Activated CD4-positive, alpha-beta T cell treated with anti-CD3 and anti-CD28 coated beads, Interleukin-2, amount 50 U/mL, for 4 hours (primary cell): ENCODE results near the gene CCDC57.

Experiments used
- DNase-seq, 2 experiments: peaks; one replicate each; pipeline ENCODE4 v3.0.0-alpha.2; 2020

CCDC57 gene

GRCh38 chr17:82089723-82090548, 122.7 kb downstream of the CCDC57 start:
- DNase-seq: no peak

- DNase-seq: no peak
These were observed 123.6 kb downstream of the CCDC57 start for GRCh38 chr17:82088838-82089722.

GRCh38 chr17:82087961-82088837, 124.4 kb downstream of the CCDC57 start:
- no peak for DNase-seq

DNA sequence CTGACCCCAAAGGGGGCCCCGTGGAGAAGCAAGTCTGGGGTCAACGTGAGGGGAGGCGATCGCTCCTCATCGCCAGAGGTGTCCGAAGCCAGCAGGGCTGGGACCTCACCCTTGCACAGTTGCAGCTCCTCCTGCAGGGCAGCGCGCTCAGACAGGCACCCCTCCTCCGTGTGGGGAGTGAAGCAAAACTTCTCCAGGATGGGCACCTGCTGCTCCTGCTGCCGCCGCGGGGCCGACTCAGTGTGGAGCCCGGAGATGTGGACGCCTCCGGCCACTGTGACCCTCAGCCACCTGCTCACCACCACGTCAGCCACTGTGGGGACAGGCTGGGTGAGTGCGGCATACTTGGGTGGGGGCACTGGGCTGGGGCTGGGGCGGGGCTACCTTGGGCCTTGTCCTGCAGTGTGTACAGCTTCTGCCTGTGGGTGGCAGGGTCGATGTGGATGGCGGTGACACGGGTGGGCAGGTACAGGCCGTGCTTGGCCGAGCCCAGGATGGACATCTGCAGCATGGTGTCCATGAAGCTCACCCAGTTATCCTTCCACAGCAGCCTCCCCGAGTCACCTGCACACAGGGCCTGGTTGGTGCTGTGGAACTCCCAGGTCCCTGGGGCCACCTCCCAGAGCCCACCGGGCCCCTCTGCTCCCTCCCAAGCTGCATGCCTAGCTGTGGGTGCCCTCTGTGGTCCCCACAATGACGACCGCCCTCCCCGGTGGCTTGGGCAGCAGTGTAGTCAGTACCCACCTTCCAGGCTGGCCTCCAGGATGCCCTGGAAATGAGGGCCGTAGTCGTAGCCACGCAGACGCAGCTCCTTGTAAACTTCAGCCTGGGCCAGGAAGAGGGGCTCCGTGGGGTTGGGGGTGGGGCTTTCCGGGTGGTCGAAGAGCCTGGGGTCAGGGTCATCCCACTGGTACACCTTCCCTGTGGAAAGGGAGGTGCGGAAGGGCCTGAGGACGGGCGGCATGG, 125.4 kb downstream of the CCDC57 start:
- DNase-seq: no peak

- no peak for DNase-seq
These were observed 126.5 kb downstream of the CCDC57 start for GRCh38 chr17:82085931-82086764.

GRCh38 chr17:82085031-82085861, 127.4 kb downstream of the CCDC57 start:
- DNase-seq: no peak

GRCh38 chr17:82084373-82085030, 128.1 kb downstream of the CCDC57 start:
- DNase-seq: no peak

DNA sequence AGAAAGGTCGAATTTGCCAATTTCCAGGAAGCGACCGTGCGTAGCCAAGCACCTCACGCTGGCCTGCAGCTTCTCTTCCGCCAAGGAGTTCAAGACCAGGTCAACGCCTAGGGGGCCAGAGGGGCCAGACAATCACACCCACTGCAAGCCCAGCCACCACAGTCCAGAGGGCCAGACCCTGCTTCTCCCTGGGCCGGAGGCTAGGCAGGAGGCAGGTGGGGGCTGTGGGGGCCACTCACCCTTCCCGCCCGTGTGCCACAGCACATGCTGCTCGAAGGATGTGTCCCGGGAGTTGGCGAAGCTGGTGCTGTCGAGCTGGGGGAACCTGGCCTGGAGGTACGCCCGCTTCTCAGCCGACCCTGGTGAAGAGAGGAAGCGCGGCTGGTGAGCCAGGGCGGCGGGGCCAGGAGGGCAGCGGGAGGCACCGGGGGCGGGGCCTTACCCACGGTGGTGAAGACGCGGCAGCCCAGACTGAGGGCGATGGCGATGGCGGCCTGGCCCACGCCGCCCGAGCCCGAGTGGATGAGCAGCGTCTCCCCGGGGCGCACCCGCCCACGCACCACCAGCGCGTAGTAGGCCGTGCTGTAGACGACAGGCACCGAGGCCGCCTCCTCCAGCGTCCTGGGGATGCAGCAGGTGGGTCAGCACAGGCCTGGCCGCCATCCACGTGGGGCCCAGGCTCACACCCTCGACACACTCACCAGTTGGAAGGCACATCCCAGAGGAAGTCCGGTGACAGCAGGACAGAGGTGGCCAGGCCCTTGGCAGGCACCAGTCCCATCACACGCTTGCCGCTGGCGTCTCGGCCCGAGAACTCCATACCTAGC, 128.9 kb downstream of the CCDC57 start:
- DNase-seq: no peak

GRCh38 chr17:82083009-82083408, 129.6 kb downstream of the CCDC57 start:
- DNase-seq: no peak

GRCh38 chr17:82082456-82082855, 130.2 kb downstream of the CCDC57 start:
- no peak for DNase-seq

- DNase-seq: no peak
These were observed 130.7 kb downstream of the CCDC57 start for GRCh38 chr17:82081966-82082365.

- no peak for DNase-seq
These were observed 131.1 kb downstream of the CCDC57 start for GRCh38 chr17:82081546-82081945.

DNA sequence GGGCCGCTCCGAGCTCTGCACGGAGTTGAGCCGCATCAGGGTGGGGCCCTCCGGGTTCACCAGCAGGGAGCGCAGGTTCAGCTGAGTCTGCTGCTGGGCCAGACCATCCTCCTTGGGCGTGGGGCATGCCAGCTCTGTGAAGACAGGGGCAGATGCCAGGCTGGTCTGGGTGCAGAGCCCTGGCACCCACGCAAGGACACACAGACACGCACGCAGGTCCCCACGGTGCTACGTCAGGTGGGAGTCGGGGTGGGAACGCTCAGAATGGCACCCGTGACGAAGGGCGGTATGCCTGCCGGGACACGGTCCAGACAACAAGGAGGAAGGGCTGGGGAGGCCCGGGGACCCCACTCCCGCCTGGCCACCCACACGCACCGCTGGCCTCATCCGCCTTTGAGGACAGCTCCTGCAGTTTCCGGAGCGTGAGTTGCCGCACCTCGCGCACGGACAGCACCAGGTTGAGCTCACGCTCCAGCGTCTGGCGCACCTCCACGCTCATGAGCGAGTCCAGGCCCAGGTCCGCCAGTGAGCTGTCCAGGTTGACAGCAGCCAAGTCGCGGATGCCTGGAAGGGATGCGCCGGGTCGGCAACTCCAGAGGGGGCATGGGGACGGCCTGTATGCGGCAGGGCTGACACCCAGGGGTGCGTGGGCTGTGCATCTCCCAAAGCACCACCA, 131.7 kb downstream of the CCDC57 start:
- no peak for DNase-seq

- no peak for DNase-seq
These were observed 132.4 kb downstream of the CCDC57 start for GRCh38 chr17:82080048-82080788.

- no peak for DNase-seq
These were observed 133.5 kb downstream of the CCDC57 start for GRCh38 chr17:82079001-82079677.

- no peak for DNase-seq
These were observed 134.2 kb downstream of the CCDC57 start for GRCh38 chr17:82078433-82078832.
